ENCODE measurements around the gene GGCT. TPM values are rescaled to one million over a fixed set of nuclear protein-coding genes. Genes with fewer than 3 reads are reported as not detected.

Gene GGCT
- polyA plus RNA-seq, 3 donors: 7.6 to 18.1 (median 10.7) TPM

DNA sequence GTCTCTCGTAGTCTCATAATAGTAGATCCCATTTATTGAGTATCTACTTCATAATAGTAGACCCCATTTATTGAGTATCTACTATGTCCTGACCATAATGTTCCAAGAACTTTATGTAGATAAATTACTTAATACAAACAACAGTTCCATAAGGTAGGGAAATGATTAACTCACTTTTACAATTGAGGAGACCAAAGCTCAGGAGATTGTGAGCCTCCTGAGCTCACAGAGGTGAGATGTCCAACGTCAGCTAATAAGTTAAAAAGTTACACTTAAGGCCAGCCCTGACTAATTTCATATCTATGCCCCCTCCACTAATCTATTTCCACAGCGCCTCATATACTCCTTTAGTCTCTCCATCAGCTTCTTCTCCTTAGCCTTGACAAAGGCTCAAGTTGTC is 17.5 kb upstream of the GGCT start:
- no peak overlapping the region for H3K4me2 ChIP-seq (replicated peaks; ENCODE audit: extremely low read depth, low read length, poor library complexity, severe bottlenecking)
- H3K9ac ChIP-seq (ENCODE audit: insufficient read depth, low read length, poor library complexity, severe bottlenecking): no peak overlapping the region
- H3K9me3 ChIP-seq (replicated peaks in 1 of 2; ENCODE audit: control insufficient read depth in 1 of 2, insufficient read depth in 1 of 2, low read length in 2 of 2): no peaks in the 10 kb centered on the region
- TF ChIP-seq, protein P1, sequence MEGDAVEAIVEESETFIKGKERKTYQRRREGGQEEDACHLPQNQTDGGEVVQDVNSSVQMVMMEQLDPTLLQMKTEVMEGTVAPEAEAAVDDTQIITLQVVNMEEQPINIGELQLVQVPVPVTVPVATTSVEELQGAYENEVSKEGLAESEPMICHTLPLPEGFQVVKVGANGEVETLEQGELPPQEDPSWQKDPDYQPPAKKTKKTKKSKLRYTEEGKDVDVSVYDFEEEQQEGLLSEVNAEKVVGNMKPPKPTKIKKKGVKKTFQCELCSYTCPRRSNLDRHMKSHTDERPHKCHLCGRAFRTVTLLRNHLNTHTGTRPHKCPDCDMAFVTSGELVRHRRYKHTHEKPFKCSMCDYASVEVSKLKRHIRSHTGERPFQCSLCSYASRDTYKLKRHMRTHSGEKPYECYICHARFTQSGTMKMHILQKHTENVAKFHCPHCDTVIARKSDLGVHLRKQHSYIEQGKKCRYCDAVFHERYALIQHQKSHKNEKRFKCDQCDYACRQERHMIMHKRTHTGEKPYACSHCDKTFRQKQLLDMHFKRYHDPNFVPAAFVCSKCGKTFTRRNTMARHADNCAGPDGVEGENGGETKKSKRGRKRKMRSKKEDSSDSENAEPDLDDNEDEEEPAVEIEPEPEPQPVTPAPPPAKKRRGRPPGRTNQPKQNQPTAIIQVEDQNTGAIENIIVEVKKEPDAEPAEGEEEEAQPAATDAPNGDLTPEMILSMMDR (IDR thresholded peaks at IDR 0.05): no peak
- peak overlapping the region in 2 of 7 donors; percentile 43 to 68 for H3K27ac Mint-ChIP-seq
- intact Hi-C loops (cut with micrococcal nuclease): no loop called here
- peaks cover 0 to 14% of the 10 kb centered on the region in 2 donors for H3K36me3 ChIP-seq (replicated peaks in 1 of 2; ENCODE audit: control insufficient read depth in 1 of 2, insufficient read depth in 2 of 2, low read length in 2 of 2)
- no peak overlapping the region for H2AFZ ChIP-seq (ENCODE audit: insufficient read depth, low read depth, low read length, poor library complexity, severe bottlenecking)
- H3K27me3 ChIP-seq (ENCODE audit: control insufficient read depth in 2 of 2, insufficient read depth in 2 of 2, low read length in 2 of 2): no peaks in the 10 kb centered on the region
- H3K79me2 ChIP-seq (ENCODE audit: insufficient read depth, low read length): no peaks in the 10 kb centered on the region
- no peak overlapping the region for H3K4me3 Mint-ChIP-seq
- H3K27me3 Mint-ChIP-seq (ENCODE audit: low read depth in 3 of 3): peaks cover 0 to 9% (median 3%) of the 10 kb centered on the region in 3 donors
- no peak overlapping the region for H3K4me3 ChIP-seq (replicated peaks in 1 of 3; ENCODE audit: low read depth in 2 of 3, low read length in 3 of 3)
- H3K36me3 Mint-ChIP-seq: peaks cover 22 to 32% of the 10 kb centered on the region in 2 donors
- H4K20me1 ChIP-seq (ENCODE audit: insufficient read depth, low read length): peaks cover 5% of the 10 kb centered on the region
- no peak overlapping the region for H3K27ac ChIP-seq (ENCODE audit: low read depth in 1 of 2, low read length in 2 of 2)
- DNase-seq: no peak
- peaks cover 22 to 23% of the 10 kb centered on the region in 2 donors for H3K4me1 ChIP-seq (ENCODE audit: control insufficient read depth in 1 of 2, insufficient read depth in 2 of 2, low read length in 2 of 2)
- H3K4me1 Mint-ChIP-seq: peaks cover 27% of the 10 kb centered on the region
- H3K9me3 Mint-ChIP-seq: peaks cover 0 to 2% (median 0%) of the 10 kb centered on the region in 7 donors
- WGBS (ENCODE audit: insufficient coverage): 100% methylated on average over 2 of the region's 3 CpGs

DNA sequence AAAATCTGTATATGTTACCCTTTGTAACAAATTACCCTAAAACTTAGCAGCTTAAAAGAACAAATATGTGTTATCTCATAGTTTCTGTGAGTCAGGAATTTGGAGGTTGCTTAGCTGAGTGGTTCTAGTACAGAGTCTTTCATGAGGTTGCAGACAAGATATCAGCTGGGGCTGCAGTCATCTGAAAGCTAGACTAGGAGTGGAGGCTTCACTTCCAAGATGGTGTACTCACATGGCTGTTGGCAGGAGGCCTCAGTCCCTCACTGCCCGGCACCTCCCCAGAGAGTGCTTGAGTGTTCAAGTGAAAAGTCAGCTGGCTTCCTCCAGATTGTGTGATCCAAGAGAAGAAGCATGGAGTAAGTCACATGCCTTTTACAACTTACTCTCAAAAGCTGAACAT is 16.9 kb upstream of the GGCT start:
- H3K9me3 ChIP-seq (replicated peaks in 1 of 2; ENCODE audit: control insufficient read depth in 1 of 2, insufficient read depth in 1 of 2, low read length in 2 of 2): no peaks in the 10 kb centered on the region
- H4K20me1 ChIP-seq (ENCODE audit: insufficient read depth, low read length): peaks cover 5% of the 10 kb centered on the region
- no peak overlapping the region for H3K9ac ChIP-seq (ENCODE audit: insufficient read depth, low read length, poor library complexity, severe bottlenecking)
- H3K4me2 ChIP-seq (replicated peaks; ENCODE audit: extremely low read depth, low read length, poor library complexity, severe bottlenecking): peak overlapping the region; percentile 46
- Mint-ChIP-seq H3K4me1 (peaks cover 27% of the 10 kb centered on the region), H3K4me3 (no peak overlapping the region), H3K27me3 (ENCODE audit: low read depth in 3 of 3) (peaks cover 0 to 9% (median 3%) of the 10 kb centered on the region in 3 donors), H3K27ac (peak overlapping the region in 6 of 7 donors; percentile 91 to 99 (median 99)), H3K36me3 (peaks cover 24 to 37% of the 10 kb centered on the region in 2 donors), H3K9me3 (peaks cover 0 to 2% (median 0%) of the 10 kb centered on the region in 7 donors)
- H2AFZ ChIP-seq (ENCODE audit: insufficient read depth, low read depth, low read length, poor library complexity, severe bottlenecking): no peak overlapping the region
- H3K4me3 ChIP-seq (replicated peaks in 1 of 3; ENCODE audit: low read depth in 2 of 3, low read length in 3 of 3): no peak overlapping the region
- peaks cover 0 to 16% of the 10 kb centered on the region in 2 donors for H3K36me3 ChIP-seq (replicated peaks in 1 of 2; ENCODE audit: control insufficient read depth in 1 of 2, insufficient read depth in 2 of 2, low read length in 2 of 2)
- DNase-seq: peak in 1 of 3 donors; percentile 9
- no peaks in the 10 kb centered on the region for H3K79me2 ChIP-seq (ENCODE audit: insufficient read depth, low read length)
- WGBS (ENCODE audit: insufficient coverage): no CpG with 5 or more reads among the region's 1 CpG
- H3K4me1 ChIP-seq (ENCODE audit: control insufficient read depth in 1 of 2, insufficient read depth in 2 of 2, low read length in 2 of 2): peaks cover 22 to 23% of the 10 kb centered on the region in 2 donors
- no peaks in the 10 kb centered on the region for H3K27me3 ChIP-seq (ENCODE audit: control insufficient read depth in 2 of 2, insufficient read depth in 2 of 2, low read length in 2 of 2)
- intact Hi-C loops (cut with micrococcal nuclease): no loop called here
- TF ChIP-seq, protein P1 (IDR thresholded peaks at IDR 0.05): no peak
- peak overlapping the region; percentile 36 to 85 for H3K27ac ChIP-seq (ENCODE audit: low read depth in 1 of 2, low read length in 2 of 2)

Data from CD14-positive monocyte (primary cell).